ENCODE data around the gene DBT.

DNA sequence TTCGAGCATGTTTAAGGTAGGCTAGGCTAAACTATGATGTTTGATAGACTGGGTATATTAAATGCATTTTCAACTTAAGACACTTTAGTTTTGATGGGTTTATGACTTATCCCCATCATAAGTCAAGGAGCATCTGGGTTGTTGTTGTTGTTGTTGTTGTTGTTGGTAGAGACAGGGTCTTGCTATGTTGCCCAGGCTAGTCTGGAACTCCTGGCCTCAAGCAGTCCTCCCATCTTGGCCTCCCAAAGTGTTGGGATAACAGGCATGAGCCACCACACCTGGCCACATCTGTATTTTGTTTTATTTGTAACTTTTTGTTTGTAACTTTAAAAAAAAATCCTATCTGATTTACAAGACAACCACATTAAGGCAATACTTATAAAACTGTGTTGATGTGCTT lies 17.5 kb downstream of the DBT start:
- TF ChIP-seq, protein P1, sequence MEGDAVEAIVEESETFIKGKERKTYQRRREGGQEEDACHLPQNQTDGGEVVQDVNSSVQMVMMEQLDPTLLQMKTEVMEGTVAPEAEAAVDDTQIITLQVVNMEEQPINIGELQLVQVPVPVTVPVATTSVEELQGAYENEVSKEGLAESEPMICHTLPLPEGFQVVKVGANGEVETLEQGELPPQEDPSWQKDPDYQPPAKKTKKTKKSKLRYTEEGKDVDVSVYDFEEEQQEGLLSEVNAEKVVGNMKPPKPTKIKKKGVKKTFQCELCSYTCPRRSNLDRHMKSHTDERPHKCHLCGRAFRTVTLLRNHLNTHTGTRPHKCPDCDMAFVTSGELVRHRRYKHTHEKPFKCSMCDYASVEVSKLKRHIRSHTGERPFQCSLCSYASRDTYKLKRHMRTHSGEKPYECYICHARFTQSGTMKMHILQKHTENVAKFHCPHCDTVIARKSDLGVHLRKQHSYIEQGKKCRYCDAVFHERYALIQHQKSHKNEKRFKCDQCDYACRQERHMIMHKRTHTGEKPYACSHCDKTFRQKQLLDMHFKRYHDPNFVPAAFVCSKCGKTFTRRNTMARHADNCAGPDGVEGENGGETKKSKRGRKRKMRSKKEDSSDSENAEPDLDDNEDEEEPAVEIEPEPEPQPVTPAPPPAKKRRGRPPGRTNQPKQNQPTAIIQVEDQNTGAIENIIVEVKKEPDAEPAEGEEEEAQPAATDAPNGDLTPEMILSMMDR (IDR thresholded peaks at IDR 0.05; ENCODE audit: low read depth, low read length), result no peak
- TF ChIP-seq, protein P2, sequence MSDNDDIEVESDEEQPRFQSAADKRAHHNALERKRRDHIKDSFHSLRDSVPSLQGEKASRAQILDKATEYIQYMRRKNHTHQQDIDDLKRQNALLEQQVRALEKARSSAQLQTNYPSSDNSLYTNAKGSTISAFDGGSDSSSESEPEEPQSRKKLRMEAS (IDR thresholded peaks at IDR 0.05; ENCODE audit: low read depth, low read length), result no peak

Data from NB4 (cell line).